ENCODE measurements around the gene EED.
"Not testable (repeated sequence)": the region's sequence is repeated elsewhere in the genome, so short reads cannot be mapped to it uniquely, and the experiment has no call there.

GRCh38 chr11:86229039-86229330 is 15.6 kb upstream of the EED start:
- TF ChIP-seq, protein P1, sequence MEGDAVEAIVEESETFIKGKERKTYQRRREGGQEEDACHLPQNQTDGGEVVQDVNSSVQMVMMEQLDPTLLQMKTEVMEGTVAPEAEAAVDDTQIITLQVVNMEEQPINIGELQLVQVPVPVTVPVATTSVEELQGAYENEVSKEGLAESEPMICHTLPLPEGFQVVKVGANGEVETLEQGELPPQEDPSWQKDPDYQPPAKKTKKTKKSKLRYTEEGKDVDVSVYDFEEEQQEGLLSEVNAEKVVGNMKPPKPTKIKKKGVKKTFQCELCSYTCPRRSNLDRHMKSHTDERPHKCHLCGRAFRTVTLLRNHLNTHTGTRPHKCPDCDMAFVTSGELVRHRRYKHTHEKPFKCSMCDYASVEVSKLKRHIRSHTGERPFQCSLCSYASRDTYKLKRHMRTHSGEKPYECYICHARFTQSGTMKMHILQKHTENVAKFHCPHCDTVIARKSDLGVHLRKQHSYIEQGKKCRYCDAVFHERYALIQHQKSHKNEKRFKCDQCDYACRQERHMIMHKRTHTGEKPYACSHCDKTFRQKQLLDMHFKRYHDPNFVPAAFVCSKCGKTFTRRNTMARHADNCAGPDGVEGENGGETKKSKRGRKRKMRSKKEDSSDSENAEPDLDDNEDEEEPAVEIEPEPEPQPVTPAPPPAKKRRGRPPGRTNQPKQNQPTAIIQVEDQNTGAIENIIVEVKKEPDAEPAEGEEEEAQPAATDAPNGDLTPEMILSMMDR (IDR thresholded peaks at IDR 0.05; ENCODE audit: low read length): not testable (repeated sequence)
- not testable (repeated sequence) for TF ChIP-seq EZH2 (IDR thresholded peaks at IDR 0.05; ENCODE audit: borderline replicate concordance, low read length)

Measured in OCI-LY1 (cell line).